HepG2 (cell line): ENCODE measurements around the gene ATXN7L3. TPM values are rescaled to one million over a fixed set of nuclear protein-coding genes. Genes with fewer than 3 reads are reported as not detected.

Source experiments
- ATF7 ChIP-seq, 2 experiments: fragments of 450-650 bp in 1 of 2; sonication (generic) in 1 of 2; formaldehyde crosslinking in 1 of 2; IDR thresholded peaks; 2 replicates each; pipeline versions ENCODE4 v1.4.0 to v1.6.1; 2016 to 2020; ENCODE audit warnings: antibody characterized with exemption in 1 of 2, mild to moderate bottlenecking in 1 of 2, missing genetic modification reagents in 1 of 2
- ERF ChIP-seq: IDR thresholded peaks from 2 replicates; pipeline ENCODE4 v1.6.1; 2018; ENCODE audit warnings: missing biosample characterization, missing genetic modification reagents
- HOXA3 ChIP-seq: sonication (generic); formaldehyde crosslinking; IDR thresholded peaks from 2 replicates; pipeline ENCODE4 v1.5.0; 2020; ENCODE audit warnings: missing genetic modification reagents
- NCOR1 ChIP-seq: fragments of 200-600 bp; sonication (generic); IDR thresholded peaks from 2 replicates; pipeline ENCODE4 v1.7.0; 2017; ENCODE audit warnings: antibody characterized with exemption, low read length, borderline replicate concordance
- NR2F1 ChIP-seq, 2 experiments: fragments of 450-650 bp in 1 of 2; formaldehyde crosslinking in 1 of 2; IDR thresholded peaks; 2 replicates each; pipeline versions ENCODE4 v1.5.0 to v1.6.1; 2016 to 2020; ENCODE audit warnings: mild to moderate bottlenecking in 1 of 2, missing compliant biosample characterization in 1 of 2, missing genetic modification reagents in 1 of 2, moderate library complexity in 1 of 2
- NR2F2 ChIP-seq: IDR thresholded peaks from 2 replicates; pipeline ENCODE4 v1.6.1; 2012; ENCODE audit warnings: low read depth, inconsistent platforms, borderline replicate concordance
- RFXANK ChIP-seq: IDR thresholded peaks from 2 replicates; pipeline ENCODE4 v1.6.1; 2016
- THAP11 ChIP-seq: IDR thresholded peaks from 2 replicates; pipeline ENCODE4 v1.6.1; 2016; ENCODE audit warnings: missing biosample characterization, missing genetic modification reagents
- ZNF253 ChIP-seq: sonication (generic); formaldehyde crosslinking; IDR thresholded peaks from 2 replicates; pipeline ENCODE4 v1.8.0; 2022; ENCODE audit warnings: mild to moderate bottlenecking, missing genetic modification reagents, borderline replicate concordance
- ZNF256 ChIP-seq: sonication (generic); formaldehyde crosslinking; conservative IDR thresholded peaks from 2 replicates; pipeline ENCODE4 v1.4.0; 2020; ENCODE audit warnings: missing genetic modification reagents
- ZNF841 ChIP-seq: sonication (generic); formaldehyde crosslinking; IDR thresholded peaks from 2 replicates; pipeline ENCODE4 v1.8.1; 2023; ENCODE audit warnings: missing genetic modification reagents, borderline replicate concordance
- ZSCAN12 ChIP-seq: sonication (generic); formaldehyde crosslinking; IDR thresholded peaks from 2 replicates; pipeline ENCODE4 v1.9.0; 2021; ENCODE audit warnings: mild to moderate bottlenecking, missing genetic modification reagents
- polyA plus RNA-seq, 8 experiments: library from polyadenylated mRNA; depleted of rRNA in 3 of 8; stranded (reverse) in 7 of 8; unstranded in 1 of 8; fragments of >200 nt; fragmentation: Illumina TruSeq in 4 of 8; extraction: Trizol in 4 of 8; gene quantifications; 2 replicates each; pipeline versions ENCODE4 v1.2.1 to v1.2.3, GENCODE V29; 2011 to 2016; ENCODE audit warnings: low read depth in 4 of 8, missing spikeins in 1 of 8, mixed read lengths in 1 of 8; ENCODE audit not compliant: insufficient read depth in 1 of 8
- total RNA-seq, 5 experiments: library from RNA; depleted of rRNA; stranded (reverse); fragments of >200 nt; fragmentation: Illumina TruSeq; extraction: Trizol; gene quantifications; 2 replicates each; pipeline ENCODE4 v1.2.3, GENCODE V29; 2016; ENCODE audit warnings: low read depth in 1 of 5
- TF ChIP-seq, protein P1 (sequence below): fragments of 450-650 bp; IDR thresholded peaks from 2 replicates; pipeline ENCODE4 v1.6.1; 2017; ENCODE audit warnings: mild to moderate bottlenecking
- TF ChIP-seq, protein P2 (sequence below): sonication (generic); formaldehyde crosslinking; IDR thresholded peaks from 2 replicates; pipeline ENCODE4 v1.4.0; 2020; ENCODE audit warnings: missing genetic modification reagents, borderline replicate concordance
- TF ChIP-seq, protein P3 (sequence below): sonication (generic); formaldehyde crosslinking; IDR thresholded peaks from 2 replicates; pipeline ENCODE4 v1.4.0; 2020; ENCODE audit warnings: missing genetic modification reagents
- TF ChIP-seq, protein P4 (sequence below), 2 experiments: sonication (generic) in 1 of 2; formaldehyde crosslinking in 1 of 2; IDR thresholded peaks; 2 replicates each; pipeline versions ENCODE4 v1.4.0 to v1.6.1; 2018 to 2020; ENCODE audit warnings: missing genetic modification reagents in 2 of 2, borderline replicate concordance in 1 of 2, low read depth in 1 of 2, mild to moderate bottlenecking in 1 of 2, missing biosample characterization in 1 of 2
- TF ChIP-seq, protein P5 (sequence below): sonication (generic); formaldehyde crosslinking; conservative IDR thresholded peaks from 2 replicates; pipeline ENCODE4 v1.4.0; 2020; ENCODE audit warnings: missing genetic modification reagents

ATXN7L3 gene
- total and polyA plus RNA-seq, 2 of the 13 experiments (the other 11 are each of a cell fraction or from before 2014, with no cell fraction given): 44.5 to 59.1 TPM

DNA sequence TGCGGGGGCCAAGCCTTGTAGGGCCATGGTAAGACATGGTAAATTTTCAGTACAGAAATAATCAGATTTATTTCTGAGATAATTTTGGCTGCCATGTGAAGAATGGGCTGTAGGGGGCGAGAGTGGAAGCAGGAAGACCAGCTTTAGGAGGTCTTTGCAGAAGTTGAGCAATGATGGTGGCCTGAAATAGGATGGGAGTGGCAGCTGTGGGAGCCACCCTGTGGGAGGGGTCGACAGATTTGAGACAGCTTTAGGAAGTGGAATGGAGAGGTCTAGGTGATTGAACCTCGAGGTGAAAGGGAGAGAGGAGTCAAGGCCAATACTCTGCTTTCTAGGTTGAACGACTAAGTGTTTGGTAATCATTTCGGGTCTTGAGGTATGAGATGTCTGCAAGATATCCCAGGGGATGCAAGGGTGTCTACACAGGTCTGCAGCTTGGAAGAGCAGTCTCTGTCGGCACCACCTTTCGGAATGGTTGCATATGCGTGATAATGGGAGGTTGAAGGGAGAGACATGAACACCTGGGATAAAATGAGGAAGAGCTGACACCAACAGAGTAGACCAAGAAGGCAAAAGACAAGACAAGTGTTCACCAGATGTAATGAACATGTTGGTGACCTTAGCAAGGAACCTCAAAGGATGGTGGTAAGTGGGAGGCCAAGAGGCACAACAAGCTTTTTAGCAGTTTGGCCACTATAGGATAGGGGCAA is 4.2 kb upstream of the ATXN7L3 start (continued):
- TF ChIP-seq, protein P1, sequence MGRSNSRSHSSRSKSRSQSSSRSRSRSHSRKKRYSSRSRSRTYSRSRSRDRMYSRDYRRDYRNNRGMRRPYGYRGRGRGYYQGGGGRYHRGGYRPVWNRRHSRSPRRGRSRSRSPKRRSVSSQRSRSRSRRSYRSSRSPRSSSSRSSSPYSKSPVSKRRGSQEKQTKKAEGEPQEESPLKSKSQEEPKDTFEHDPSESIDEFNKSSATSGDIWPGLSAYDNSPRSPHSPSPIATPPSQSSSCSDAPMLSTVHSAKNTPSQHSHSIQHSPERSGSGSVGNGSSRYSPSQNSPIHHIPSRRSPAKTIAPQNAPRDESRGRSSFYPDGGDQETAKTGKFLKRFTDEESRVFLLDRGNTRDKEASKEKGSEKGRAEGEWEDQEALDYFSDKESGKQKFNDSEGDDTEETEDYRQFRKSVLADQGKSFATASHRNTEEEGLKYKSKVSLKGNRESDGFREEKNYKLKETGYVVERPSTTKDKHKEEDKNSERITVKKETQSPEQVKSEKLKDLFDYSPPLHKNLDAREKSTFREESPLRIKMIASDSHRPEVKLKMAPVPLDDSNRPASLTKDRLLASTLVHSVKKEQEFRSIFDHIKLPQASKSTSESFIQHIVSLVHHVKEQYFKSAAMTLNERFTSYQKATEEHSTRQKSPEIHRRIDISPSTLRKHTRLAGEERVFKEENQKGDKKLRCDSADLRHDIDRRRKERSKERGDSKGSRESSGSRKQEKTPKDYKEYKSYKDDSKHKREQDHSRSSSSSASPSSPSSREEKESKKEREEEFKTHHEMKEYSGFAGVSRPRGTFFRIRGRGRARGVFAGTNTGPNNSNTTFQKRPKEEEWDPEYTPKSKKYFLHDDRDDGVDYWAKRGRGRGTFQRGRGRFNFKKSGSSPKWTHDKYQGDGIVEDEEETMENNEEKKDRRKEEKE: no peak
- 0 out of 2 replicates have a peak, but pooled peaks have one; percentile 38 for TF ChIP-seq ERF (CRISPR knock-in tag)
- no peak for TF ChIP-seq NR2F2
- TF ChIP-seq ZNF253: no peak
- no peak for TF ChIP-seq NCOR1
- TF ChIP-seq RFXANK (CRISPR knock-in tag): no peak
- TF ChIP-seq ZNF256 (CRISPR knock-in tag): no peak
- no peak for TF ChIP-seq ZSCAN12 (CRISPR knock-in tag)
- TF ChIP-seq HOXA3 (CRISPR knock-in tag): peak; percentile 58; the same call in 1 of the 2 replicates
- TF ChIP-seq, protein P2, sequence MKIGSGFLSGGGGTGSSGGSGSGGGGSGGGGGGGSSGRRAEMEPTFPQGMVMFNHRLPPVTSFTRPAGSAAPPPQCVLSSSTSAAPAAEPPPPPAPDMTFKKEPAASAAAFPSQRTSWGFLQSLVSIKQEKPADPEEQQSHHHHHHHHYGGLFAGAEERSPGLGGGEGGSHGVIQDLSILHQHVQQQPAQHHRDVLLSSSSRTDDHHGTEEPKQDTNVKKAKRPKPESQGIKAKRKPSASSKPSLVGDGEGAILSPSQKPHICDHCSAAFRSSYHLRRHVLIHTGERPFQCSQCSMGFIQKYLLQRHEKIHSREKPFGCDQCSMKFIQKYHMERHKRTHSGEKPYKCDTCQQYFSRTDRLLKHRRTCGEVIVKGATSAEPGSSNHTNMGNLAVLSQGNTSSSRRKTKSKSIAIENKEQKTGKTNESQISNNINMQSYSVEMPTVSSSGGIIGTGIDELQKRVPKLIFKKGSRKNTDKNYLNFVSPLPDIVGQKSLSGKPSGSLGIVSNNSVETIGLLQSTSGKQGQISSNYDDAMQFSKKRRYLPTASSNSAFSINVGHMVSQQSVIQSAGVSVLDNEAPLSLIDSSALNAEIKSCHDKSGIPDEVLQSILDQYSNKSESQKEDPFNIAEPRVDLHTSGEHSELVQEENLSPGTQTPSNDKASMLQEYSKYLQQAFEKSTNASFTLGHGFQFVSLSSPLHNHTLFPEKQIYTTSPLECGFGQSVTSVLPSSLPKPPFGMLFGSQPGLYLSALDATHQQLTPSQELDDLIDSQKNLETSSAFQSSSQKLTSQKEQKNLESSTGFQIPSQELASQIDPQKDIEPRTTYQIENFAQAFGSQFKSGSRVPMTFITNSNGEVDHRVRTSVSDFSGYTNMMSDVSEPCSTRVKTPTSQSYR (CRISPR knock-in tag): no peak
- no peak for TF ChIP-seq ATF7 (IDR thresholded peaks at IDR 0.05)
- no peak for TF ChIP-seq ATF7 (CRISPR knock-in tag; IDR thresholded peaks at IDR 0.05)
- TF ChIP-seq, protein P3, sequence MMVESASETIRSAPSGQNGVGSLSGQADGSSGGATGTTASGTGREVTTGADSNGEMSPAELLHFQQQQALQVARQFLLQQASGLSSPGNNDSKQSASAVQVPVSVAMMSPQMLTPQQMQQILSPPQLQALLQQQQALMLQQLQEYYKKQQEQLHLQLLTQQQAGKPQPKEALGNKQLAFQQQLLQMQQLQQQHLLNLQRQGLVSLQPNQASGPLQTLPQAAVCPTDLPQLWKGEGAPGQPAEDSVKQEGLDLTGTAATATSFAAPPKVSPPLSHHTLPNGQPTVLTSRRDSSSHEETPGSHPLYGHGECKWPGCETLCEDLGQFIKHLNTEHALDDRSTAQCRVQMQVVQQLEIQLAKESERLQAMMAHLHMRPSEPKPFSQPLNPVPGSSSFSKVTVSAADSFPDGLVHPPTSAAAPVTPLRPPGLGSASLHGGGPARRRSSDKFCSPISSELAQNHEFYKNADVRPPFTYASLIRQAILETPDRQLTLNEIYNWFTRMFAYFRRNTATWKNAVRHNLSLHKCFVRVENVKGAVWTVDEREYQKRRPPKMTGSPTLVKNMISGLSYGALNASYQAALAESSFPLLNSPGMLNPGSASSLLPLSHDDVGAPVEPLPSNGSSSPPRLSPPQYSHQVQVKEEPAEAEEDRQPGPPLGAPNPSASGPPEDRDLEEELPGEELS (CRISPR knock-in tag): no peak
- TF ChIP-seq THAP11 (CRISPR knock-in tag): 0 out of 2 replicates have a peak, but pooled peaks have one; percentile 49
- no peak for TF ChIP-seq ZNF841
- TF ChIP-seq NR2F1 (CRISPR knock-in tag; IDR thresholded peaks at IDR 0.05): no peak
- TF ChIP-seq, protein P4, sequence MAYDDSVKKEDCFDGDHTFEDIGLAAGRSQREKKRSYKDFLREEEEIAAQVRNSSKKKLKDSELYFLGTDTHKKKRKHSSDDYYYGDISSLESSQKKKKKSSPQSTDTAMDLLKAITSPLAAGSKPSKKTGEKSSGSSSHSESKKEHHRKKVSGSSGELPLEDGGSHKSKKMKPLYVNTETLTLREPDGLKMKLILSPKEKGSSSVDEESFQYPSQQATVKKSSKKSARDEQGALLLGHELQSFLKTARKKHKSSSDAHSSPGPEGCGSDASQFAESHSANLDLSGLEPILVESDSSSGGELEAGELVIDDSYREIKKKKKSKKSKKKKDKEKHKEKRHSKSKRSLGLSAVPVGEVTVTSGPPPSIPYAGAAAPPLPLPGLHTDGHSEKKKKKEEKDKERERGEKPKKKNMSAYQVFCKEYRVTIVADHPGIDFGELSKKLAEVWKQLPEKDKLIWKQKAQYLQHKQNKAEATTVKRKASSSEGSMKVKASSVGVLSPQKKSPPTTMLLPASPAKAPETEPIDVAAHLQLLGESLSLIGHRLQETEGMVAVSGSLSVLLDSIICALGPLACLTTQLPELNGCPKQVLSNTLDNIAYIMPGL (CRISPR knock-in tag; IDR thresholded peaks at IDR 0.05; ENCODE audit: borderline replicate concordance in 1 of 2, low read depth in 1 of 2): 0 out of 4 replicates have a peak, but pooled peaks of 1 of the 2 experiments have one; percentile 64
- TF ChIP-seq, protein P5, sequence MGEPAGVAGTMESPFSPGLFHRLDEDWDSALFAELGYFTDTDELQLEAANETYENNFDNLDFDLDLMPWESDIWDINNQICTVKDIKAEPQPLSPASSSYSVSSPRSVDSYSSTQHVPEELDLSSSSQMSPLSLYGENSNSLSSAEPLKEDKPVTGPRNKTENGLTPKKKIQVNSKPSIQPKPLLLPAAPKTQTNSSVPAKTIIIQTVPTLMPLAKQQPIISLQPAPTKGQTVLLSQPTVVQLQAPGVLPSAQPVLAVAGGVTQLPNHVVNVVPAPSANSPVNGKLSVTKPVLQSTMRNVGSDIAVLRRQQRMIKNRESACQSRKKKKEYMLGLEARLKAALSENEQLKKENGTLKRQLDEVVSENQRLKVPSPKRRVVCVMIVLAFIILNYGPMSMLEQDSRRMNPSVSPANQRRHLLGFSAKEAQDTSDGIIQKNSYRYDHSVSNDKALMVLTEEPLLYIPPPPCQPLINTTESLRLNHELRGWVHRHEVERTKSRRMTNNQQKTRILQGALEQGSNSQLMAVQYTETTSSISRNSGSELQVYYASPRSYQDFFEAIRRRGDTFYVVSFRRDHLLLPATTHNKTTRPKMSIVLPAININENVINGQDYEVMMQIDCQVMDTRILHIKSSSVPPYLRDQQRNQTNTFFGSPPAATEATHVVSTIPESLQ (CRISPR knock-in tag): no peak
